AG04450 (cell line): ENCODE data around the gene GYPC. TPM values are rescaled to one million over a fixed set of nuclear protein-coding genes. Genes with fewer than 3 reads are reported as not detected.

Source experiments
- CTCF ChIA-PET: fragments of 300-600, 350-600 bp; formaldehyde crosslinking; extraction: SDS; loops from one replicate; lab custom pipeline; 2022; ENCODE audit warnings: antibody characterized with exemption, inconsistent platforms; lab: Charles Lee
- POLR2A ChIA-PET: fragments of 350-600 bp; formaldehyde crosslinking; extraction: SDS; loops from one replicate; lab custom pipeline; 2021; ENCODE audit warnings: antibody characterized with exemption, inconsistent platforms; lab: Yijun Ruan, JAX
- DNase-seq: peaks from one replicate; pipeline ENCODE4 v3.0.0-alpha.2; 2011; ENCODE audit warnings: low read depth, low spot score
- H3K27ac ChIP-seq: one replicate; pipeline ENCODE4 v1.5.1; 2012; ENCODE audit warnings: low read depth, low read length, control low read depth
- H3K27me3 ChIP-seq: one replicate; pipeline ENCODE4 v1.6.0; 2012; ENCODE audit warnings: low read length; ENCODE audit not compliant: control insufficient read depth, insufficient read depth
- H3K4me3 ChIP-seq: 2 replicates; pipeline ENCODE4 v1.5.1; 2011; ENCODE audit warnings: mild to moderate bottlenecking, low read depth, low read length, control low read depth
- H3K9me3 ChIP-seq: 2 replicates; pipeline ENCODE4 v1.5.1; 2012; ENCODE audit warnings: low read length; ENCODE audit not compliant: control insufficient read depth, insufficient read depth
- CTCF ChIP-seq: IDR thresholded peaks from 2 replicates; pipeline ENCODE4 v1.5.1; 2011; ENCODE audit warnings: low read depth, low read length, control low read depth, inconsistent platforms
- polyA minus RNA-seq: library from RNA; depleted of rRNA, polyadenylated mRNA; stranded (reverse); fragments of >200 nt; gene quantifications from 2 replicates; pipeline ENCODE4 v1.2.3, GENCODE V29; 2011; rRNA and poly(A)+ RNA removed
- polyA plus RNA-seq: library from polyadenylated mRNA; depleted of rRNA; stranded (reverse); fragments of >200 nt; gene quantifications from 2 replicates; pipeline ENCODE4 v1.2.3, GENCODE V29; 2011; rRNA removed

The GYPC gene
- polyA plus RNA-seq (146 and 183 TPM in 2 replicates), polyA minus RNA-seq (99.1 and 132 TPM in 2 replicates)

- peak; percentile 26 for DNase-seq
- Histone ChIP-seq H3K27me3 (no peaks in the 10 kb centered on the region), H3K4me3 (peak within 1 kb of the TSS; percentile 88), H3K27ac (peak within 1 kb of the TSS; percentile 100), H3K9me3 (no peaks in the 10 kb centered on the region; the same call in 1 of the 2 replicates)
- no peak for TF ChIP-seq CTCF
- ChIA-PET POLR2A (interaction anchor here (0.7 kb wide), 1 partner anchor 45 kb away, joined by 4 read pairs; no protein-coding TSS in a partner anchor), CTCF (no interaction called here)
Observed at GRCh38 chr2:126655500-126656430, at the start of gene GYPC. Gene GYPC, plus strand, starts transcription at chr2:126656158. Its CDS starts 106 bp downstream, at chr2:126656264.

GRCh38 chr2:126614524-126615227 lies 41.3 kb upstream of the GYPC start:
- Histone ChIP-seq H3K9me3 (no peaks in the 10 kb centered on the region), H3K27me3 (no peaks in the 10 kb centered on the region), H3K4me3 (no peak overlapping the region), H3K27ac (no peak overlapping the region)
- DNase-seq: no peak
- CTCF ChIA-PET: no interaction called here
- POLR2A ChIA-PET: no interaction called here
- no peak for TF ChIP-seq CTCF

- Histone ChIP-seq H3K4me3 (no peak overlapping the region), H3K27ac (no peak overlapping the region), H3K27me3 (no peaks in the 10 kb centered on the region), H3K9me3 (no peaks in the 10 kb centered on the region)
- ChIA-PET CTCF (interaction anchor here (0.9 to 1.1 kb wide), 3 partner anchors 19 to 160 kb away, joined by 3 read pairs; no protein-coding TSS in a partner anchor), POLR2A (no interaction called here)
- TF ChIP-seq CTCF: no peak
- no peak for DNase-seq
Observed at GRCh38 chr2:126616606-126617069, 39.3 kb upstream of the GYPC start.

GRCh38 chr2:126620302-126620701 lies 35.7 kb upstream of the GYPC start:
- Histone ChIP-seq H3K4me3 (no peak overlapping the region), H3K27ac (no peak overlapping the region), H3K9me3 (no peaks in the 10 kb centered on the region), H3K27me3 (no peaks in the 10 kb centered on the region)
- ChIA-PET POLR2A (no interaction called here), CTCF (no interaction called here)
- TF ChIP-seq CTCF: no peak
- no peak for DNase-seq
